Thoracic aorta (tissue), 2 donors: Measurements from ENCODE around the gene TMEM258. TPM values are rescaled to one million over a fixed set of nuclear protein-coding genes. Genes with fewer than 3 reads are reported as not detected.

ENCODE experiments used
- ATAC-seq: fragments of 150-250 bp; one replicate; pipeline ENCODE4 v1.8.0; 2017; ENCODE audit warnings: low read depth; ENCODE audit not compliant: insufficient number of reproducible peaks, low FRiP score
- DNase-seq: peaks from one replicate; pipeline ENCODE4 v3.0.0-alpha.2; 2020; ENCODE audit warnings: low spot score
- H3K27ac ChIP-seq, 2 donors: fragments of 200-600 bp; sonication (generic); 1 replicate in 1 of 2; 2 replicates in 1 of 2; pipeline ENCODE4 v1.5.1; 2016; ENCODE audit warnings: mild to moderate bottlenecking in 2 of 2, moderate library complexity in 2 of 2
- H3K27me3 ChIP-seq: fragments of 200-600 bp; sonication (generic); replicated peaks from 2 replicates; pipeline ENCODE4 v1.6.0; 2016; ENCODE audit warnings: mild to moderate bottlenecking; ENCODE audit not compliant: insufficient read depth
- H3K36me3 ChIP-seq: fragments of 200-600 bp; sonication (generic); one replicate; pipeline ENCODE4 v1.5.1; 2016
- H3K4me1 ChIP-seq, 2 donors: fragments of 200-600 bp; sonication (generic); 1 replicate in 1 of 2; 2 replicates in 1 of 2; pipeline versions ENCODE4 v1.5.1 to v1.6.0; 2016; ENCODE audit warnings: low read depth in 2 of 2, mild to moderate bottlenecking in 1 of 2; ENCODE audit not compliant: control insufficient read depth in 1 of 2
- H3K4me3 ChIP-seq: fragments of 200-600 bp; sonication (generic); 2 replicates; pipeline ENCODE4 v1.5.1; 2016; ENCODE audit warnings: mild to moderate bottlenecking
- H3K9me3 ChIP-seq: fragments of 200-600 bp; sonication (generic); 2 replicates; pipeline ENCODE4 v1.5.1; 2016
- total RNA-seq, 2 donors: library from RNA; depleted of rRNA; stranded (reverse); fragments of >200 nt; gene quantifications; one replicate each; pipeline versions ENCODE4 v1.1.0 to v1.2.3, GENCODE V29; 2016
- TF ChIP-seq, protein P1 (sequence below): fragments of 200-600 bp; sonication (generic); IDR thresholded peaks from one replicate; pipeline ENCODE4 v1.5.1; 2019; ENCODE audit warnings: antibody characterized with exemption

Gene TMEM258
- total RNA-seq, 2 donors from 2014 or later, result 17.3 to 63.6 TPM

- DNase-seq (no peak), ATAC-seq (no peak)
- Histone ChIP-seq H3K4me1 (peaks cover 0 to 11% of the 10 kb centered on the region in 2 donors), H3K9me3 (no peaks in the 10 kb centered on the region), H3K27me3 (no peaks in the 10 kb centered on the region), H3K4me3 (no peak overlapping the region), H3K36me3 (no peaks in the 10 kb centered on the region), H3K27ac (no peak overlapping the region)
- TF ChIP-seq, protein P1, sequence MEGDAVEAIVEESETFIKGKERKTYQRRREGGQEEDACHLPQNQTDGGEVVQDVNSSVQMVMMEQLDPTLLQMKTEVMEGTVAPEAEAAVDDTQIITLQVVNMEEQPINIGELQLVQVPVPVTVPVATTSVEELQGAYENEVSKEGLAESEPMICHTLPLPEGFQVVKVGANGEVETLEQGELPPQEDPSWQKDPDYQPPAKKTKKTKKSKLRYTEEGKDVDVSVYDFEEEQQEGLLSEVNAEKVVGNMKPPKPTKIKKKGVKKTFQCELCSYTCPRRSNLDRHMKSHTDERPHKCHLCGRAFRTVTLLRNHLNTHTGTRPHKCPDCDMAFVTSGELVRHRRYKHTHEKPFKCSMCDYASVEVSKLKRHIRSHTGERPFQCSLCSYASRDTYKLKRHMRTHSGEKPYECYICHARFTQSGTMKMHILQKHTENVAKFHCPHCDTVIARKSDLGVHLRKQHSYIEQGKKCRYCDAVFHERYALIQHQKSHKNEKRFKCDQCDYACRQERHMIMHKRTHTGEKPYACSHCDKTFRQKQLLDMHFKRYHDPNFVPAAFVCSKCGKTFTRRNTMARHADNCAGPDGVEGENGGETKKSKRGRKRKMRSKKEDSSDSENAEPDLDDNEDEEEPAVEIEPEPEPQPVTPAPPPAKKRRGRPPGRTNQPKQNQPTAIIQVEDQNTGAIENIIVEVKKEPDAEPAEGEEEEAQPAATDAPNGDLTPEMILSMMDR, result no peak
Measured at GRCh38 chr11:61749591-61750217, 42.7 kb downstream of the TMEM258 start.

GRCh38 chr11:61747967-61748285, 44.5 kb downstream of the TMEM258 start:
- H3K27ac ChIP-seq, result no peak overlapping the region
- no peaks in the 10 kb centered on the region for H3K9me3 ChIP-seq
- H3K36me3 ChIP-seq, result no peaks in the 10 kb centered on the region
- H3K4me3 ChIP-seq, result no peak overlapping the region
- TF ChIP-seq, protein P1, result no peak
- no peaks in the 10 kb centered on the region for H3K27me3 ChIP-seq
- no peak for DNase-seq
- ATAC-seq, result no peak
- peaks cover 0 to 11% of the 10 kb centered on the region in 2 donors for H3K4me1 ChIP-seq

GRCh38 chr11:61747192-61747966, 45.0 kb downstream of the TMEM258 start:
- H3K36me3 ChIP-seq, result no peaks in the 10 kb centered on the region
- DNase-seq, result peak; percentile 15
- no peak overlapping the region for H3K27ac ChIP-seq
- H3K27me3 ChIP-seq, result no peaks in the 10 kb centered on the region
- H3K4me1 ChIP-seq, result peaks cover 0 to 11% of the 10 kb centered on the region in 2 donors
- no peak overlapping the region for H3K4me3 ChIP-seq
- no peak for ATAC-seq
- TF ChIP-seq, protein P1, result peak; percentile 81
- no peaks in the 10 kb centered on the region for H3K9me3 ChIP-seq

DNA sequence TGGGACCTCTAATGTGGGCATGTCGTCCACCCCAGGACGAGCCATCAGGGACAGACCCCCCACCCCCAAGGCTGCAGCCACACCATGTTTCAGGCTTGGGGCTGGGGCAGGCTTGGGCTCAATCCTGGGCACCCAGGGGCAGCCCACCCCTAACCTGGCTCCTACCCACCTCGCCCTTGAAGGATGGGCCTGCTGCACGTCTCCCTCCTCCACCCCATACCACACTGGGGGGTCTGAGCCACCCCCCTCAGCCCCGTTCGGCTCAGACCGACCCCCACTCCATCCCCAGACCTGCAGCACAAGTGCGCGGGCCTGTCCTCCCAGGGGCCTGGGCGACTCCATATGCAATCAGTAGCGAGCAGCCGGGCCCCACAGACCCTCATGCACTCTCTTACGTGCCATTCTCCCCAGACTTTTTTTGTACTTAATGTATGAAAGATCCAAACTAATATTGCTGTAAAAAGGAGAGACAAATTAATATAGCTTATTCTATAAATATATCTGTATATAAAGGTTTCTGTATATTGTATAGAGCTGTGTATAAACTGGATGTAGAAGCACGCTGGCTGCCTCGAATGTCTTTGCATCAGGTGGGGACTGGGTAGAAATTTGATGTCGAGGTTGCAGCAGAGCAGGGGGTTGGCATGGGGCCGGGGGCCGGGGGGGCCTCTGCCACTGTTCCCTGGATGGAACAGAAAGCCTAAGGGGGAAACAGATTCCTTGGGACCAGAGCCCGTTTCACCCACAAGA, 45.8 kb downstream of the TMEM258 start:
- no peak for ATAC-seq
- no peak overlapping the region for H3K27ac ChIP-seq
- H3K36me3 ChIP-seq, result no peaks in the 10 kb centered on the region
- TF ChIP-seq, protein P1, result no peak
- H3K9me3 ChIP-seq, result no peaks in the 10 kb centered on the region
- no peaks in the 10 kb centered on the region for H3K27me3 ChIP-seq
- peaks cover 0 to 5% of the 10 kb centered on the region in 2 donors for H3K4me1 ChIP-seq
- no peak for DNase-seq
- no peak overlapping the region for H3K4me3 ChIP-seq
